ENCODE results near the gene SHB.

- TF ChIP-seq CTCF (IDR thresholded peaks at IDR 0.05; ENCODE audit: extremely low read depth in 1 of 2, insufficient read depth in 1 of 2, low read depth in 1 of 2, low read length in 2 of 2), result no peak
- no peak for TF ChIP-seq POLR2AphosphoS5 (IDR thresholded peaks at IDR 0.05; ENCODE audit: insufficient read depth, low read depth, low read length)
- no peak for TF ChIP-seq MAX (IDR thresholded peaks at IDR 0.05; ENCODE audit: insufficient read depth, insufficient read length)
- no peak for TF ChIP-seq EZH2 (IDR thresholded peaks at IDR 0.05; ENCODE audit: borderline replicate concordance, low read depth, low read length, severe bottlenecking)
Measured at GRCh38 chr9:38103340-38103739, 34.3 kb upstream of the SHB start.

All from endothelial cell of umbilical vein (primary cell).